SK-N-MC (cell line): ENCODE results near the gene PLA2G6.

ENCODE experiments used
- EZH2 ChIP-seq: fragments of 200-600 bp; sonication (generic); IDR thresholded peaks from one replicate; pipeline ENCODE4 v1.6.1; 2017; ENCODE audit warnings: antibody characterized with exemption
- POLR2AphosphoS5 ChIP-seq: IDR thresholded peaks from 2 replicates; pipeline ENCODE4 v1.6.1; 2012; ENCODE audit warnings: mild to moderate bottlenecking, low read depth, low read length, borderline replicate concordance

- TF ChIP-seq EZH2, result no peak
- TF ChIP-seq POLR2AphosphoS5, result no peak
These were observed 93.8 kb downstream of the PLA2G6 start for GRCh38 chr22:38087855-38088254.
